GM18951 (cell line): ENCODE measurements around the gene MIER2.

ENCODE experiments used
- POLR2A ChIP-seq: IDR thresholded peaks from 4 replicates; pipeline ENCODE4 v1.6.1; 2011; ENCODE audit warnings: mild to moderate bottlenecking; ENCODE audit not compliant: insufficient read length, insufficient read depth; ENCODE audit errors: extremely low read depth
- in situ Hi-C: fragments of 300-500 bp; cut with MboI; formaldehyde crosslinking; loops from one replicate; pipeline ENCODE4 v1.12.0; 2022; ENCODE audit warnings: low sequenced_read_pairs, mixed read lengths, inconsistent platforms; ENCODE audit not compliant: unreplicated experiment

Gene MIER2

DNA sequence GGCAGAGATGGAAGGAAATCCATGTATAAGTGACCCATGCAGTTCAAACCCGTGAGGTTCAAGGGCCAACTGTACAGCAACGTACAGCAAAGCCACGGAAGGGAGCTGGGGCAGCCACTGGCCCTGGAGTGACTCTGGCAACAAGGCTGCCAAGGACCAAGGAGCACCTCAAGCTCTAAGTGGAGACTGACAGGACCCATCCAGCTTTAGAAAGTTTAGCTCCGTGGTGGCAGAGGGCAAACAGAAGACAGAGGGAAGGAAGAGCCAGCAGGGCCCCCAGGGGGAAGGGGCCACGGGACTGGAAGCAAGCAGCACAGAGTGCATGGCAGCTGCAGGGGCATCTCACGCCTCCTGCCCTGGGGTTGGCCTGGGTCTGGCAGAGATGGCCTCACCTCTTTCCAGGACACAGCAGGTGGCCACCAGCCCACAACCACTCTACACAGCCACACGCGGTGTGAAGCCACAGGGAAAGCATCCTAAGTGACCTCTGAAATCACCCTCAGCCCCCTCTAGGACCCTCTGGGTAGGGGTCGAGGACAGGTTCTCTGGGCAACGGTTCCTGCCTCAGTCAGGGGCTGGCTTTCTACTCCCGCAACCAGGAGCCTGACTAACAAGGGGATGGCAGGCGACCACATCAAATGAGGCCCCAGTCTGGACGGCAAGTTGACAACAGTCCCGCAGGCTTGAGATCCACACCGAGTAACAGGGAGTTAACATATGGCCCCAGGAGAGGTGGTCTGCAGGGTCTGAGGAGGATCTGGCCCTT lies 3.8 kb downstream of the MIER2 start:
- in situ Hi-C loops: no loop called here
- no peak for TF ChIP-seq POLR2A

DNA sequence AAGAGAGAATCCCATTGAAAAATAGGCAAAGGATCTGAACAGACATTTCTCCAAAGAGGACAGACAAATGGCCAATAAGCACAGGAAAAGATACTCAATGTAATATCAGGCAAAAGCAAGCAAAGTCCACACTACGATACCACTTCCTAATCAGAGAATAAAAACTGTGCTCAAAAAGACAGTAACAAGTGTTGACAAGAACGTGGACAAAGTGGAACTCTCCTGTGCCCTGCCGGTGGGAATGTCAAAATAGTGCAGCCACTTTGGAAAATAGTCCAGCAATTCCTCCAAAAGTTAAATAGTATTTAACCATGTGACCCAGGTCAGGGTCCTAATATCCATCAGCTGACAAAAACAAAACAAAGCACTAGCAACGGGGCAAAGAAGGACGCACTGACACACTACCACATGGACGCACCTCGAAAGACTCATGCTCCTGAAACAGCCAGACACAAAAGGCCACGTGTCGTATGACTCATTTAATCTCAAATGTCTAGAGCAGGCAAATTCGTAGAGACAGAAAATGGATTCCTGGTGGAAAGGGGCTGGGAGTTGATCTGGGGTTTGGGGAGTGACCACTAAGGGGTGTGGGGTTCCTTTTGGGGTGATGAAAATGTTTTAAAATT lies 5.2 kb downstream of the MIER2 start:
- in situ Hi-C loops: no loop called here
- no peak for TF ChIP-seq POLR2A

DNA sequence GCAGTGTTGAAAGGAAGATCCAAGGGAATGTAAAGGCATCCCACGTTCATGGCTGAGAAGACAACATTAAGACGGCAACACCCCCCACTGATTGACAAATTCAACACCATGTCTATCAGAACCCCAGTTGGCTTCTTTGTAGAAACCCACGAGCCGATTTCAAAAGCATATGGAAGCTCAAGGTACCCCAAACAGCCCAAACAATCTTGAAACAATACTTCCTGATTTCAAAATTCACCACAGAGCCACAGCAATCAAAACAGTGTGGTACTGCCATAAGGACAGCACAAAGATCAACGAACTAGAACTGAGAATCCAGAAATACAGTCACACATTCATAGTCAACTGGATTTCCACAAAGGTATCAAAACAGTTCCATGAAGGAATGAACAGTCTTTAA lies 6.2 kb downstream of the MIER2 start:
- in situ Hi-C loops: no loop called here
- TF ChIP-seq POLR2A: no peak

GRCh38 chr19:336067-336614 lies 8.5 kb downstream of the MIER2 start:
- in situ Hi-C loops: no loop called here
- TF ChIP-seq POLR2A: no peak

GRCh38 chr19:335486-336066 lies 9.0 kb downstream of the MIER2 start:
- in situ Hi-C loops: no loop called here
- TF ChIP-seq POLR2A: no peak

DNA sequence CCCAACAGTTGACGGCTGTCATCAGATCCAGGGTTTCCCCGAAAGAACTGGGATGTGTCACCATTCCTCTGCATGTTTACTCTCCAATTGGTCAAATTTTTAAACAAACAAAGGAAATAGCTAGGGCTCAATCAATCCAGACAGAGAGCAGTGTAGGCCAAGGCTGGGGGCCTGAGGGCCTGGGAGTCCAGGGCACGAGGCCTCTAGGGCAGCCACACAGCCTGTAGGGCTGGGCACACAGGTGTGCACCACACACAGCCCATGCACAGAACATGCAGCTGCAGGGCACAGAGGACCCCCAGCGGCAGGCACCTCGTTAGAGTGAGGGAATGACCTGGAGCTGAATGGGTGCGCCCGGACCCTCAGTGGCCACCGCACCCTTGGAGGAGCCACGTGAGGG lies 9.5 kb downstream of the MIER2 start:
- no peak for TF ChIP-seq POLR2A
- in situ Hi-C loops: no loop called here

DNA sequence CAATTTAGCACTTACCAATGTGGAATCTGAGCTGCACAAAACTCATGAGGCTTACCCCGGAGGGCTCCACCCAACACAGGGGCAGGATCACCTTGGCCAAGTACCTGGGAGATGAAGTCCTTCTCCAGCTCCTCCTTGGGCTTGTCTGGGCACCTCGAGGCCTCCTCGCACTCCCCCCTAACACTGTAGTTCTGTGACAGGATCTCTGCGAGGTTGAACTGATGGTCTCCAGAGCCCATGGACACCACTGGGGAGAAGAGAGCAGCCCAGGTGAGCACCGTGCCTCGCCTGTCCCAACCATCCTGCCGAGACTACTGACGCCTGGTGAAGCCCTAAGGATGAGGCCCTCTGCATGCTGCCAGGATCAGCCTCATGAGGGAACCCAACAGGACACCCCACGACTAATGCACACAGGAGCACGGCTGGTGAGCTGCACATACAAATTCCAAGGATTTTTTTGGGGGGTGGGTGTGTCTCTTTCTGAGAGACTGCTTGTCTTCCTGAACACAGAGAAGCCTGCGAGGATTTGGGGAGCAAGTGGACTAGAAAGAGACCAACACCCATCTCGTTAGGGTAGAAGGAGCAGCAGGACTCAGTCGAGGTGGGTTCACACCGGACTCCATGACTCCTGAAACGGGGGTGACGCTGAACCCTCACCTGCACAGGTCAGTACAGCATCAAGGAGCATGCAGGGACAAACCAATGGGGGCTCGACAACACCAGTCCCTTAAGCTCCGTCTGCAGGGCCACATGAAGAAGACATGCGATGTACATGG lies 10.1 kb downstream of the MIER2 start:
- no peak for TF ChIP-seq POLR2A
- in situ Hi-C loops: no loop called here

- no peak for TF ChIP-seq POLR2A
- in situ Hi-C loops: no loop called here
Measured at GRCh38 chr19:330503-330902, 14.1 kb downstream of the MIER2 start.

DNA sequence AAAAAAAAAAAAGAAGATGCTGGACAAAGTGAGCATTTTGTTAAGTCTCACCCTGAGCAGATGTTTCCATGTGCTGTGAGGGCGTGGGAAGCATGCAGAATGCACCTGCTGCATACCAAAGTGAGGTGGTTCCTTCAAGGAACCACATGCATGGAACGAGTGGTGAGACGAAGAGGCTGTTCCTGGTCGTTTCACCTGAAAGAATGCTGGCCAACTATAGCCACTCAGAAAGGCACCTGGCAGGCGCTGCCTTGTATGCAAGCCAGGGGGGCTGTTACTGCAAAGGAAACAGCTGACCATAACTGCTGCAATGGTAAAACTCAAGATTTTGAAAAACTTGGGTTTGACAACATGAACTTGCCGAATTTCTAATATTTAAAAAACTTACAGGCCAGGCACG lies 14.7 kb downstream of the MIER2 start:
- TF ChIP-seq POLR2A: no peak
- in situ Hi-C loops: no loop called here

- in situ Hi-C loops: no loop called here
- TF ChIP-seq POLR2A: no peak
Measured at GRCh38 chr19:328025-328505, 16.5 kb downstream of the MIER2 start.

- in situ Hi-C loops: no loop called here
- TF ChIP-seq POLR2A: no peak
Measured at GRCh38 chr19:327291-328024, 17.1 kb downstream of the MIER2 start.

DNA sequence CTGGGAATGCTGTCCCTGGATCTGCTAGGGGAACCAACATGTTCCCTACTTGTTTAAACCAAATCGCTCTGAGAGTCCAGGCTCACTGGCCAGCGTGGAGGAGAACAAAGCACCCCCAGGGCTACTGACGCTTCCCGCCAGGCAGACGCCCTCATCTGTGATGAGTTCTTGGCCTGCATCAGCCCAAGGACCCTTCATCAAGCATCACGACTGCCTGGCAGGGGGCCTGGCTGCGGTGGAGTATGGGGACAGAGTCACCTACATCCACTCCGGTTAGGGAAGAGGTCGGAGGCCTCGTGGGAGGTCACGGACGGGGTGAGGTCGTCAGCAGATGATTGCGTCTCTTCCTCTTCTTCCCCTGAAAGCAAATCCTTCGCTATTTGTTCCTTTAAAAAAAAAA lies 17.7 kb downstream of the MIER2 start:
- in situ Hi-C loops: no loop called here
- no peak for TF ChIP-seq POLR2A

DNA sequence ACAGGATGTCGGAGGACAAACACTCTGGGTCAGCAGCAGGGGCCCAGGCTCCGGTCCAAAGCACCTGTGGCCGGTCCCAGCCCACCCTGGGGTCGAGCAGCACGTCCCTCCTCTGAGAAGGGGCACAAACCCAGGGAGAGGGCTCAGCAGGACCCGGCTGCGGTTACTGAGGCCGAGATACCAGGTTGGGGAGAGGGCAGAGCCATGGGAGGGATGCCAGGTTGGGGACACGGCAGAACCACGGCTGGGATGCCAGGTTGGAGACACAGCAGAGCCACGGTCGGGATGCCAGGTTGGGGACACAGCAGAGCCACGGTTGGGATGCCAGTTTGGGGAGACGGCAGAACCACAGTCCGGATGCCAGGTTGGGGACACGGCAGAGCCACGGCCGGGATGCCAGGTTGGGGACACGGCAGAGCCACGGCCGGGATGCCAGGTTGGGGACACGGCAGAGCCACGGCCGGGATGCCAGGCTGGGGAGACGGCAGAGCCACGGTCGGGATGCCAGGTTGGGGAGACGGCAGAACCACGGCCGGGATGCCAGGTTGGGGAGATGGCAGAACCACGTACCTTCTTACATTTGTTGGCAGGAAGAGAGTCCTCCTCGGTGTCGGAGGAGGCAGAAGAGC lies 18.5 kb downstream of the MIER2 start:
- no peak for TF ChIP-seq POLR2A
- in situ Hi-C loops: no loop called here
